A673 (cell line): Measurements from ENCODE around the gene SELENOS. TPM values are rescaled to one million over a fixed set of nuclear protein-coding genes. Genes with fewer than 3 reads are reported as not detected.

Experiments
- BruUV-seq: library from RNA; stranded (reverse); fragments of 400-500 nt; replicated peaks from 2 replicates; lab custom pipeline; 2021; lab: Mats Ljungman, UMichigan
- CTCF ChIA-PET: fragments of 300-600 bp; sonication (Branson Sonifier 250); formaldehyde crosslinking; loops from one replicate; lab custom pipeline; 2022; ENCODE audit warnings: antibody characterized with exemption; lab: Charles Lee
- POLR2A ChIA-PET: fragments of 300-600 bp; sonication (Branson Sonifier 250); formaldehyde crosslinking; loops from one replicate; lab custom pipeline; 2022; ENCODE audit warnings: antibody characterized with exemption; ENCODE audit not compliant: low non-redundant PET; lab: Charles Lee
- DNase-seq: peaks from one replicate; pipeline ENCODE4 v3.0.0-alpha.2; 2015; ENCODE audit warnings: low spot score
- H3K27ac ChIP-seq: fragments of 200-600 bp; sonication (generic); 2 replicates; pipeline ENCODE4 v1.5.1; 2016; ENCODE audit warnings: mixed run types, low read depth, mild to moderate bottlenecking, mixed read lengths, antibody characterized with exemption, low read length; ENCODE audit not compliant: poor library complexity, severe bottlenecking
- H3K27me3 ChIP-seq: fragments of 200-600 bp; sonication (generic); replicated peaks from 2 replicates; pipeline ENCODE4 v1.6.1; 2017; ENCODE audit warnings: mixed run types, low read depth, mild to moderate bottlenecking, mixed read lengths, antibody characterized with exemption, low read length; ENCODE audit not compliant: insufficient read depth, poor library complexity
- H3K36me3 ChIP-seq: fragments of 200-600 bp; sonication (generic); 2 replicates; pipeline ENCODE4 v1.6.1; 2016; ENCODE audit warnings: mixed run types, mild to moderate bottlenecking, mixed read lengths, antibody characterized with exemption, low read length; ENCODE audit not compliant: insufficient read depth, poor library complexity, severe bottlenecking
- H3K4me1 ChIP-seq: fragments of 200-600 bp; sonication (generic); 2 replicates; pipeline ENCODE4 v1.6.1; 2017; ENCODE audit warnings: mixed run types, mild to moderate bottlenecking, mixed read lengths, antibody characterized with exemption, low read length; ENCODE audit not compliant: insufficient read depth, poor library complexity, severe bottlenecking
- H3K4me3 ChIP-seq: fragments of 200-600 bp; sonication (generic); 2 replicates; pipeline ENCODE4 v1.5.1; 2016; ENCODE audit warnings: low read depth, mixed run types, mild to moderate bottlenecking, mixed read lengths, low read length; ENCODE audit not compliant: poor library complexity, severe bottlenecking
- H3K9me3 ChIP-seq: fragments of 200-600 bp; sonication (generic); 2 replicates; pipeline ENCODE4 v1.6.1; 2016; ENCODE audit warnings: mixed run types, low read depth, mild to moderate bottlenecking, mixed read lengths, antibody characterized with exemption, low read length; ENCODE audit not compliant: poor library complexity, severe bottlenecking
- EZH2 ChIP-seq: fragments of 200-600 bp; sonication (generic); IDR thresholded peaks from 2 replicates; pipeline ENCODE4 v1.6.1; 2017; ENCODE audit warnings: borderline replicate concordance, low read depth, mild to moderate bottlenecking, mixed read lengths, antibody characterized with exemption, low read length; ENCODE audit not compliant: poor library complexity, severe bottlenecking
- intact Hi-C: fragments of 100-400 bp; cut with micrococcal nuclease; formaldehyde crosslinking; loops from one replicate; pipeline ENCODE4 v1.10.0; 2022; ENCODE audit not compliant: unreplicated experiment
- total RNA-seq: library from RNA; stranded (reverse); gene quantifications from 2 replicates; pipeline ENCODE4 v1.2.3, GENCODE V29; 2021
- TF ChIP-seq, protein P1 (sequence below): fragments of 300-800, 200-600 bp; sonication (generic); conservative IDR thresholded peaks from 2 replicates; pipeline ENCODE4 v1.5.1; 2017; ENCODE audit warnings: low read depth, mild to moderate bottlenecking, antibody characterized with exemption, low read length, moderate library complexity, mixed read lengths

The SELENOS gene
- total RNA-seq, 1 experiment from 2014 or later = 40.1 TPM

DNA sequence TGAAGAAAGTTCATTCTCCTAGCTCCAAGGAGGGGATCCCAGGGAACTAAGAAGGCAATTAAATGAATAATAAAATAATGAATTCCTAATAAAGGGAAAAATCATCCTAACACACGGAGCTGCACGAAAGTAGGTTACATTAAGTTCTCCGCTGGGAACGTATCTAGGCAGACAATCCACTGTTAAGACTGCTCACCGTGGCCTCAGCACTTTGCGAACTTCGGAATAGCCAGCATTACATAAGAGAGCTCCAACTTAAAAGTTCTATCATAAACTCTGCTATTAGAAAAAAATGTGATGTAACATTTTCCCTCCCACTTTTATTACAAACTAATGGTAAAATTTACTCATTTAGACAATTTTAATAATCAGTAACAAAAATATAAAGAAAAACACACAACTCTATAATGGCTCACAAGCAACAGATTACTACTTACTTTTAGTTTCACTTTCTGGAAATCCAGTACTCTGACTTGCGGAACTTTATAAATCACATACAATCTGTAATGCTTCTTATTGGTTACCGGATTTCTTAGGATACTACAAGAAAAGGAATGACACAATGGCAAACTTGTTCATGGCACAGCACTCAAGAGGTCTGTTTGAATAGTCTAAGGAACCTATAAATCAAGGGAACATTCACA lies 9.3 kb upstream of the SELENOS start:
- H3K27me3 ChIP-seq = no peaks in the 10 kb centered on the region
- H3K27ac ChIP-seq = no peak overlapping the region
- intact Hi-C loops = no loop called here
- ChIA-PET POLR2A (no interaction called here), CTCF (no interaction called here)
- H3K4me3 ChIP-seq = no peak overlapping the region
- no peak for DNase-seq
- no peaks in the 10 kb centered on the region for H3K9me3 ChIP-seq
- TF ChIP-seq EZH2 = no peak
- TF ChIP-seq, protein P1, sequence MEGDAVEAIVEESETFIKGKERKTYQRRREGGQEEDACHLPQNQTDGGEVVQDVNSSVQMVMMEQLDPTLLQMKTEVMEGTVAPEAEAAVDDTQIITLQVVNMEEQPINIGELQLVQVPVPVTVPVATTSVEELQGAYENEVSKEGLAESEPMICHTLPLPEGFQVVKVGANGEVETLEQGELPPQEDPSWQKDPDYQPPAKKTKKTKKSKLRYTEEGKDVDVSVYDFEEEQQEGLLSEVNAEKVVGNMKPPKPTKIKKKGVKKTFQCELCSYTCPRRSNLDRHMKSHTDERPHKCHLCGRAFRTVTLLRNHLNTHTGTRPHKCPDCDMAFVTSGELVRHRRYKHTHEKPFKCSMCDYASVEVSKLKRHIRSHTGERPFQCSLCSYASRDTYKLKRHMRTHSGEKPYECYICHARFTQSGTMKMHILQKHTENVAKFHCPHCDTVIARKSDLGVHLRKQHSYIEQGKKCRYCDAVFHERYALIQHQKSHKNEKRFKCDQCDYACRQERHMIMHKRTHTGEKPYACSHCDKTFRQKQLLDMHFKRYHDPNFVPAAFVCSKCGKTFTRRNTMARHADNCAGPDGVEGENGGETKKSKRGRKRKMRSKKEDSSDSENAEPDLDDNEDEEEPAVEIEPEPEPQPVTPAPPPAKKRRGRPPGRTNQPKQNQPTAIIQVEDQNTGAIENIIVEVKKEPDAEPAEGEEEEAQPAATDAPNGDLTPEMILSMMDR = no peak
- H3K4me1 ChIP-seq = no peaks in the 10 kb centered on the region
- no TSS peak for BruUV-seq
- peaks cover 91% of the 10 kb centered on the region for H3K36me3 ChIP-seq

DNA sequence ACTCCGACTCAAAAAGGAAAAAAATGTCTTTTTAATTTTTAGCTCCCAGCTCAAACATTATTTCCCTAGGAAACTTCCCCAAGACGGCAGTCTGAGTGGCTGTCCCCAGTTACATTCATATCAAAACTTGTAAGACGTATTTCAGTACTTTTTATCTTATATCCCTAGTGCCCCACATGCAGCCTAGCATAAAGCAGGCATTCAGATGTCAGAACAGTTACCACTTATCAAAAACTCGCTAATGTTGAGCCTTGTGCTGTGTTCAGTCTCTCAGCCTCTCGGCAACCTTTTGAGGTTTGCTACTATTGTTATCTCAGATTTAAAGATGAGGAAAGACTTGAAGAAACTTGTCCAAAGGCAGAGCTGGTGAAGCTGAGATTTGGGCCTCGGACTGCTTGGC lies 6.6 kb upstream of the SELENOS start:
- ChIA-PET POLR2A (interaction anchor here (0.6 kb wide), 1 partner anchor 179 kb away, joined by 3 read pairs; no protein-coding TSS in a partner anchor), CTCF (no interaction called here)
- BruUV-seq = no TSS peak
- H3K9me3 ChIP-seq = no peaks in the 10 kb centered on the region
- H3K27me3 ChIP-seq = no peaks in the 10 kb centered on the region
- no peak overlapping the region for H3K27ac ChIP-seq
- TF ChIP-seq, protein P1 = no peak
- TF ChIP-seq EZH2 = no peak
- no peaks in the 10 kb centered on the region for H3K4me1 ChIP-seq
- intact Hi-C loops = no loop called here
- no peak for DNase-seq
- no peak overlapping the region for H3K4me3 ChIP-seq
- H3K36me3 ChIP-seq = peaks cover 87% of the 10 kb centered on the region

DNA sequence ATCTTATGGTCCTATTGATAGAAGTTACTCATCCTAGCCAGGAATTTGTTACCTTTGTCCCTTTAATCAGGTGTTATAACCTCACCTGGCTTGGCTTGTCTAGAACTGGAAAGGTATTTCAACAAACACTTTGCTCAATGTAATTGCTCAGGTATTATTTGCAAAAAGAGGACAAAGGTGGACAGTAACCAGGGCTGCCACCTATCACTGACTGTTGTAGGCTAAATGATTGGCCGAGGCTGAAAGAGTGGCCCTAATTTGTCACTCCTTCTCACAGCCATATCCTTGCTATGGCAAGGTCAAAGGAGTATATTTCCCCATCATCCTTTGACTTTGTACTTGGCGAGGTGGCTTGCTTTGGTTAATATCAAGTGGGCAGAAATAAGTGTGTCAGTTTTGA lies 2.7 kb upstream of the SELENOS start:
- Histone ChIP-seq H3K9me3 (no peaks in the 10 kb centered on the region), H3K4me1 (no peaks in the 10 kb centered on the region), H3K27ac (no peak overlapping the region), H3K36me3 (peaks cover 59% of the 10 kb centered on the region), H3K27me3 (no peaks in the 10 kb centered on the region), H3K4me3 (no peak overlapping the region)
- no TSS peak for BruUV-seq
- DNase-seq = no peak
- no peak for TF ChIP-seq EZH2
- TF ChIP-seq, protein P1 = no peak
- ChIA-PET POLR2A (no interaction called here), CTCF (no interaction called here)
- intact Hi-C loops = no loop called here
